OCI-LY7 (cell line): Measurements from ENCODE around the gene TRAM2. TPM values are rescaled to one million over a fixed set of nuclear protein-coding genes. Genes with fewer than 3 reads are reported as not detected.

Source experiments
- BruUV-seq: library from RNA; stranded (reverse); fragments of 400-500 nt; replicated peaks from 2 replicates; lab custom pipeline; 2021; lab: Mats Ljungman, UMichigan
- CTCF ChIA-PET: fragments of 300-600 bp; sonication (Branson Sonifier 250); formaldehyde crosslinking; loops from one replicate; lab custom pipeline; 2022; ENCODE audit warnings: antibody characterized with exemption; ENCODE audit not compliant: unreplicated experiment; lab: Charles Lee
- POLR2A ChIA-PET: fragments of 300-600 bp; sonication (Branson Sonifier 250); formaldehyde crosslinking; loops from one replicate; lab custom pipeline; 2022; ENCODE audit warnings: antibody characterized with exemption; lab: Charles Lee
- DNase-seq: peaks from one replicate; pipeline ENCODE4 v3.0.0-alpha.2; 2015; ENCODE audit warnings: low spot score
- H2AFZ ChIP-seq: fragments of 200-600 bp; sonication (generic), shearing (Covaris generic); 2 replicates; pipeline ENCODE4 v1.6.1; 2014; ENCODE audit warnings: mild to moderate bottlenecking, antibody characterized with exemption, low read length, moderate library complexity
- H3K27ac ChIP-seq: fragments of 200-600 bp; sonication (generic); 2 replicates; pipeline ENCODE4 v1.5.1; 2014; ENCODE audit warnings: mixed run types, low read depth, mild to moderate bottlenecking, moderate library complexity, low read length, inconsistent platforms; ENCODE audit not compliant: poor library complexity, severe bottlenecking
- H3K36me3 ChIP-seq: fragments of 200-600 bp; sonication (generic); 2 replicates; pipeline ENCODE4 v1.6.1; 2014; ENCODE audit warnings: mild to moderate bottlenecking, antibody characterized with exemption, low read length, moderate library complexity, mixed read lengths; ENCODE audit not compliant: insufficient read depth
- H3K4me1 ChIP-seq: fragments of 200-600 bp; sonication (generic); 2 replicates; pipeline ENCODE4 v1.5.1; 2014; ENCODE audit warnings: mild to moderate bottlenecking, low read length; ENCODE audit not compliant: insufficient read depth, poor library complexity, severe bottlenecking
- H3K4me2 ChIP-seq: fragments of 200-600 bp; sonication (generic); 2 replicates; pipeline ENCODE4 v1.6.1; 2014; ENCODE audit warnings: mild to moderate bottlenecking, low read length
- H3K4me3 ChIP-seq: fragments of 200-600 bp; sonication (generic); 2 replicates; pipeline ENCODE4 v1.5.1; 2014; ENCODE audit warnings: mild to moderate bottlenecking, low read depth, low read length; ENCODE audit not compliant: poor library complexity, severe bottlenecking
- H3K79me2 ChIP-seq: fragments of 200-600 bp; sonication (generic); 2 replicates; pipeline ENCODE4 v1.6.1; 2016; ENCODE audit warnings: low read depth, mild to moderate bottlenecking, low read length, moderate library complexity, mixed read lengths; ENCODE audit not compliant: insufficient read depth
- H3K9me2 ChIP-seq: fragments of 200-600 bp; sonication (generic); 2 replicates; pipeline ENCODE4 v1.6.1; 2016; ENCODE audit warnings: mild to moderate bottlenecking, low read length, mixed read lengths; ENCODE audit not compliant: insufficient read depth
- H3K9me3 ChIP-seq: fragments of 200-600 bp; sonication (generic); 2 replicates; pipeline ENCODE4 v1.6.1; 2014; ENCODE audit warnings: mild to moderate bottlenecking, mixed run types, low read length, mixed read lengths
- H4K20me1 ChIP-seq: fragments of 200-600 bp; sonication (generic); 2 replicates; pipeline ENCODE4 v1.6.1; 2014; ENCODE audit warnings: mild to moderate bottlenecking, antibody characterized with exemption, low read length, moderate library complexity, mixed read lengths; ENCODE audit not compliant: insufficient read depth
- EZH2phosphoT487 ChIP-seq: fragments of 200-600 bp; sonication (generic); IDR thresholded peaks from 2 replicates; pipeline ENCODE4 v1.6.1; 2018; ENCODE audit warnings: low read depth, borderline replicate concordance, mild to moderate bottlenecking, mixed run types, antibody characterized with exemption, low read length, moderate library complexity, mixed read lengths
- intact Hi-C: fragments of 100-400 bp; cut with micrococcal nuclease; formaldehyde crosslinking; loops from one replicate; pipeline ENCODE4 v1.10.0; 2022; ENCODE audit not compliant: unreplicated experiment
- total RNA-seq, 2 experiments: library from RNA; depleted of rRNA in 1 of 2; stranded (reverse); fragments of >200 nt in 1 of 2; shearing (Covaris generic) in 1 of 2; gene quantifications; 2 replicates each; pipeline ENCODE4 v1.2.3, GENCODE V29; 2014 to 2022
- TF ChIP-seq, protein P1 (sequence below): fragments of 200-600 bp; sonication (generic); conservative IDR thresholded peaks from 2 replicates; pipeline ENCODE4 v1.5.1; 2014; ENCODE audit warnings: mild to moderate bottlenecking, antibody characterized with exemption, low read length, moderate library complexity, mixed read lengths

Gene TRAM2
- total RNA-seq, 2 experiments from 2014 or later = 19.3 to 38.2 TPM

- peak overlapping the region; percentile 59 for H3K4me3 ChIP-seq
- H3K4me2 ChIP-seq = peak overlapping the region; percentile 92
- H3K27ac ChIP-seq = peak overlapping the region; percentile 99
- no peaks in the 10 kb centered on the region for H3K9me3 ChIP-seq
- no peak for TF ChIP-seq EZH2phosphoT487
- TF ChIP-seq, protein P1, sequence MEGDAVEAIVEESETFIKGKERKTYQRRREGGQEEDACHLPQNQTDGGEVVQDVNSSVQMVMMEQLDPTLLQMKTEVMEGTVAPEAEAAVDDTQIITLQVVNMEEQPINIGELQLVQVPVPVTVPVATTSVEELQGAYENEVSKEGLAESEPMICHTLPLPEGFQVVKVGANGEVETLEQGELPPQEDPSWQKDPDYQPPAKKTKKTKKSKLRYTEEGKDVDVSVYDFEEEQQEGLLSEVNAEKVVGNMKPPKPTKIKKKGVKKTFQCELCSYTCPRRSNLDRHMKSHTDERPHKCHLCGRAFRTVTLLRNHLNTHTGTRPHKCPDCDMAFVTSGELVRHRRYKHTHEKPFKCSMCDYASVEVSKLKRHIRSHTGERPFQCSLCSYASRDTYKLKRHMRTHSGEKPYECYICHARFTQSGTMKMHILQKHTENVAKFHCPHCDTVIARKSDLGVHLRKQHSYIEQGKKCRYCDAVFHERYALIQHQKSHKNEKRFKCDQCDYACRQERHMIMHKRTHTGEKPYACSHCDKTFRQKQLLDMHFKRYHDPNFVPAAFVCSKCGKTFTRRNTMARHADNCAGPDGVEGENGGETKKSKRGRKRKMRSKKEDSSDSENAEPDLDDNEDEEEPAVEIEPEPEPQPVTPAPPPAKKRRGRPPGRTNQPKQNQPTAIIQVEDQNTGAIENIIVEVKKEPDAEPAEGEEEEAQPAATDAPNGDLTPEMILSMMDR = no peak
- no peaks in the 10 kb centered on the region for H3K9me2 ChIP-seq
- no peaks in the 10 kb centered on the region for H3K79me2 ChIP-seq
- no peaks in the 10 kb centered on the region for H4K20me1 ChIP-seq
- H3K36me3 ChIP-seq = peaks cover 35% of the 10 kb centered on the region
- DNase-seq = peak; percentile 36
- BruUV-seq = no TSS peak
- ChIA-PET POLR2A (interaction anchor here (0.5 to 10.2 kb wide), 19 partner anchors 9 to 163 kb away, joined by 3 to 129 read pairs (median 5); partner anchors contain the start of genes EFHC1 and TRAM2), CTCF (interaction anchor here (0.7 to 2.2 kb wide), 5 partner anchors 25 to 234 kb away, joined by 3 to 9 read pairs (median 3); partner anchors contain the start of gene EFHC1)
- peak overlapping the region; percentile 60; the same call in 1 of the 2 replicates for H2AFZ ChIP-seq
- intact Hi-C loops = loop anchor here (2.0 kb wide), 1 partner anchor 214 kb away; the partner anchor contains the start of gene MCM3
- H3K4me1 ChIP-seq = peaks cover 77% of the 10 kb centered on the region
Observed at GRCh38 chr6:52499026-52499425, 77.8 kb downstream of the TRAM2 start.

- Histone ChIP-seq H3K9me2 (no peaks in the 10 kb centered on the region), H3K4me2 (peak overlapping the region; percentile 92), H3K9me3 (no peaks in the 10 kb centered on the region), H3K27ac (peak overlapping the region; percentile 99), H3K36me3 (peaks cover 31% of the 10 kb centered on the region), H3K79me2 (no peaks in the 10 kb centered on the region), H4K20me1 (no peaks in the 10 kb centered on the region), H3K4me1 (peaks cover 77% of the 10 kb centered on the region), H3K4me3 (peak overlapping the region; percentile 59), H2AFZ (peak overlapping the region; percentile 60; the same call in 1 of the 2 replicates)
- no TSS peak for BruUV-seq
- POLR2A ChIA-PET = interaction anchor here (0.5 to 10.2 kb wide), 20 partner anchors 10 to 164 kb away, joined by 3 to 129 read pairs (median 5); partner anchors contain the start of genes EFHC1 and TRAM2
- intact Hi-C loops = loop anchor here (2.0 kb wide), 1 partner anchor 214 kb away; the partner anchor contains the start of gene MCM3
- DNase-seq = peak; percentile 77
- no peak for TF ChIP-seq EZH2phosphoT487
- TF ChIP-seq, protein P1 = no peak
- CTCF ChIA-PET = interaction anchor here (0.7 to 2.2 kb wide), 4 partner anchors 26 to 153 kb away, joined by 3 to 9 read pairs (median 4); partner anchors contain the start of gene EFHC1
Observed at GRCh38 chr6:52498538-52499017, 78.3 kb downstream of the TRAM2 start.
